ENCODE results near the gene GRK7.

Gene GRK7, protein sequence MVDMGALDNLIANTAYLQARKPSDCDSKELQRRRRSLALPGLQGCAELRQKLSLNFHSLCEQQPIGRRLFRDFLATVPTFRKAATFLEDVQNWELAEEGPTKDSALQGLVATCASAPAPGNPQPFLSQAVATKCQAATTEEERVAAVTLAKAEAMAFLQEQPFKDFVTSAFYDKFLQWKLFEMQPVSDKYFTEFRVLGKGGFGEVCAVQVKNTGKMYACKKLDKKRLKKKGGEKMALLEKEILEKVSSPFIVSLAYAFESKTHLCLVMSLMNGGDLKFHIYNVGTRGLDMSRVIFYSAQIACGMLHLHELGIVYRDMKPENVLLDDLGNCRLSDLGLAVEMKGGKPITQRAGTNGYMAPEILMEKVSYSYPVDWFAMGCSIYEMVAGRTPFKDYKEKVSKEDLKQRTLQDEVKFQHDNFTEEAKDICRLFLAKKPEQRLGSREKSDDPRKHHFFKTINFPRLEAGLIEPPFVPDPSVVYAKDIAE (N-terminal part only)

DNA sequence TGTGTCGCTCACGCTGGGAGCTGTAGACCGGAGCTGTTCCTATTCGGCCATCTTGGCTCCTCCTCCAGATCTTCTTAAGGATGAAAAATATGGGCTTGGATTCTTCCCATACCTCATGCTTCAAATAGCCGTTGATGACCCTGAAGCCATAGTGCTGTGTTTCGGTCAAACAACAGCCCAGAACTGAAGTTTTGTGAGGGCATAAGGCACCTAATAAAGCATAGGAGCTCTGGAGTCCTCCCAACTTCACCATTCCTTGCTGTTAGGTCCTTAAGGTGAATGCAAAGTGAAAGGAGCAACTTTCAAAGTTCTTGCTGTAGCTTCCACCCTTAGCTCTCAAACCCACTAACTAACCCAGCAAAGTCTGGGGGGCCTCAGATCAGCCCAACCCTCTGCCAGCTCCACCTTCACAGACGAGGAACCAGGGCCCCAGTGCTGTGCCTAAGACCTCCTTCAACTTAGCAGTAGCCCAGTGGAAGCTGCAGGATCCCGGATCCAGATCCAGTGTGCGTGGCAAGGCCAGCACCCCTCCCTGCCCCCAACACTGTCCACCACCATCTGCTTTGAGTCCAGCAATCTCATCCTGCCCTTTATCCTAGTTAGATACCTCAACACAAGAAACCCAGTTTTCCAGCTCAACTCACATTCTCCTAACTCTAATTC, at the start of gene GRK7:
TSS of gene GRK7 (plus strand) at position 321 of the 663 bp plus-strand sequence. CDS start 14,877 bp downstream, outside the sequence.
- Histone ChIP-seq H3K9ac (ENCODE audit: low read length) (no peak within 1 kb of the TSS), H3K36me3 (replicated peaks; ENCODE audit: low read depth, low read length) (no peaks in the 10 kb centered on the region), H4K20me1 (ENCODE audit: insufficient read depth, low read length) (no peaks in the 10 kb centered on the region), H3K4me3 (ENCODE audit: low read length) (no peak within 1 kb of the TSS), H3K27me3 (ENCODE audit: low read depth, low read length) (no peaks in the 10 kb centered on the region), H2AFZ (ENCODE audit: low read depth, low read length) (no peak within 1 kb of the TSS), H3K79me2 (ENCODE audit: low read length) (no peaks in the 10 kb centered on the region), H3K4me1 (ENCODE audit: low read length) (no peaks in the 10 kb centered on the region), H3K4me2 (ENCODE audit: low read length) (no peak within 1 kb of the TSS), H3K9me3 (ENCODE audit: insufficient read depth, low read length) (no peaks in the 10 kb centered on the region), H3K27ac (ENCODE audit: low read length) (no peak within 1 kb of the TSS)
- TF ChIP-seq EZH2phosphoT487 (IDR thresholded peaks at IDR 0.05; ENCODE audit: low read depth) = no peak
- TF ChIP-seq, protein P1, sequence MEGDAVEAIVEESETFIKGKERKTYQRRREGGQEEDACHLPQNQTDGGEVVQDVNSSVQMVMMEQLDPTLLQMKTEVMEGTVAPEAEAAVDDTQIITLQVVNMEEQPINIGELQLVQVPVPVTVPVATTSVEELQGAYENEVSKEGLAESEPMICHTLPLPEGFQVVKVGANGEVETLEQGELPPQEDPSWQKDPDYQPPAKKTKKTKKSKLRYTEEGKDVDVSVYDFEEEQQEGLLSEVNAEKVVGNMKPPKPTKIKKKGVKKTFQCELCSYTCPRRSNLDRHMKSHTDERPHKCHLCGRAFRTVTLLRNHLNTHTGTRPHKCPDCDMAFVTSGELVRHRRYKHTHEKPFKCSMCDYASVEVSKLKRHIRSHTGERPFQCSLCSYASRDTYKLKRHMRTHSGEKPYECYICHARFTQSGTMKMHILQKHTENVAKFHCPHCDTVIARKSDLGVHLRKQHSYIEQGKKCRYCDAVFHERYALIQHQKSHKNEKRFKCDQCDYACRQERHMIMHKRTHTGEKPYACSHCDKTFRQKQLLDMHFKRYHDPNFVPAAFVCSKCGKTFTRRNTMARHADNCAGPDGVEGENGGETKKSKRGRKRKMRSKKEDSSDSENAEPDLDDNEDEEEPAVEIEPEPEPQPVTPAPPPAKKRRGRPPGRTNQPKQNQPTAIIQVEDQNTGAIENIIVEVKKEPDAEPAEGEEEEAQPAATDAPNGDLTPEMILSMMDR (IDR thresholded peaks at IDR 0.05; ENCODE audit: low read depth, low read length) = no peak

DNA sequence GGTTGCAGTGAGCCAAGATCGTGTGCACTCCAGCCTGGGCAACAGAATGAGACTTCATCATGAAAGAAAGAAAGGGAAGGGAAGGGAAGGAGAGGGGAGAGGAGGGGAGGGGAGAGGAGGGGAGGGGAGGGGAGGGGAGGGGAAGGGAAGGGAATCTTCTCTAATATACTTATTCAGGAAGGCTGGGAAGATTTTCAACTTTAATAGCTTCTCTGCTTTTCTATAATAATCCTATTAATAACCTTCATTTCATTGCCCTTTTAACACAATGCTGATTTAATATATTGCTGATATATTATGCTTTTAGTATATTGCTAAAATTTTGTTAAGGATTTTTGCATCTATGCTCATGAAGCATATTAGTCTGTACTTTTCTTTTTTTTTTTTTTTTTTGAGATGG, 48.5 kb upstream of the GRK7 start:
- Histone ChIP-seq H3K9me3 (ENCODE audit: insufficient read depth, low read length) (peaks cover 3% of the 10 kb centered on the region; the same call in 1 of the 2 replicates), H3K4me1 (ENCODE audit: low read length) (no peaks in the 10 kb centered on the region), H4K20me1 (ENCODE audit: insufficient read depth, low read length) (no peaks in the 10 kb centered on the region), H3K4me3 (ENCODE audit: low read length) (no peak overlapping the region), H3K27ac (ENCODE audit: low read length) (no peak overlapping the region), H3K4me2 (ENCODE audit: low read length) (no peak overlapping the region), H3K27me3 (ENCODE audit: low read depth, low read length) (no peaks in the 10 kb centered on the region), H3K79me2 (ENCODE audit: low read length) (no peaks in the 10 kb centered on the region), H3K9ac (ENCODE audit: low read length) (no peak overlapping the region), H2AFZ (ENCODE audit: low read depth, low read length) (no peak overlapping the region), H3K36me3 (replicated peaks; ENCODE audit: low read depth, low read length) (no peaks in the 10 kb centered on the region)
- TF ChIP-seq, protein P1 (IDR thresholded peaks at IDR 0.05; ENCODE audit: low read depth, low read length) = no peak
- no peak for TF ChIP-seq EZH2phosphoT487 (IDR thresholded peaks at IDR 0.05; ENCODE audit: low read depth)

DNA sequence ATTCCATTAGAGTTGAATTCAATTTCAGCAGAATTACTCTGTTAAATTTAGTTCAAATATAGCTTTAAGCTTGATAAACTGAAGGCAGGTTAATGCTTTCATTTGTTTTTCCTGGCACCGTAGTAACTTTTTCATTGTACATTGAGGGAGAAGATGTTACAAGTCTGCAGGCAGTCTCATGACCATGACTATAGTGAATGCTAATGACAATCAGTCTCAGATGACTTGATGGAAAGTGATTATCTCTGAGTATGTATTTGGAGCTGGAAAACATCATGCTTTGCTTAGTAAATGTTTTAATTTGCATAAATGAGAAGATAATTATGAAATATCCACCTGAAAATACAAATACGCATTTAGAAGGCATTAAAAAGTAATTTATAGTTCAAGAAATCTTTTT, 41.1 kb upstream of the GRK7 start:
- H3K27ac ChIP-seq (ENCODE audit: low read length) = no peak overlapping the region
- H3K9me3 ChIP-seq (ENCODE audit: insufficient read depth, low read length) = no peaks in the 10 kb centered on the region
- H3K4me3 ChIP-seq (ENCODE audit: low read length) = no peak overlapping the region
- no peaks in the 10 kb centered on the region for H3K36me3 ChIP-seq (replicated peaks; ENCODE audit: low read depth, low read length)
- H2AFZ ChIP-seq (ENCODE audit: low read depth, low read length) = no peak overlapping the region
- TF ChIP-seq EZH2phosphoT487 (IDR thresholded peaks at IDR 0.05; ENCODE audit: low read depth) = no peak
- TF ChIP-seq, protein P1 (IDR thresholded peaks at IDR 0.05; ENCODE audit: low read depth, low read length) = no peak
- H3K4me1 ChIP-seq (ENCODE audit: low read length) = no peaks in the 10 kb centered on the region
- H3K27me3 ChIP-seq (ENCODE audit: low read depth, low read length) = no peaks in the 10 kb centered on the region
- no peaks in the 10 kb centered on the region for H4K20me1 ChIP-seq (ENCODE audit: insufficient read depth, low read length)
- no peak overlapping the region for H3K9ac ChIP-seq (ENCODE audit: low read length)
- no peaks in the 10 kb centered on the region for H3K79me2 ChIP-seq (ENCODE audit: low read length)
- H3K4me2 ChIP-seq (ENCODE audit: low read length) = no peak overlapping the region

DNA sequence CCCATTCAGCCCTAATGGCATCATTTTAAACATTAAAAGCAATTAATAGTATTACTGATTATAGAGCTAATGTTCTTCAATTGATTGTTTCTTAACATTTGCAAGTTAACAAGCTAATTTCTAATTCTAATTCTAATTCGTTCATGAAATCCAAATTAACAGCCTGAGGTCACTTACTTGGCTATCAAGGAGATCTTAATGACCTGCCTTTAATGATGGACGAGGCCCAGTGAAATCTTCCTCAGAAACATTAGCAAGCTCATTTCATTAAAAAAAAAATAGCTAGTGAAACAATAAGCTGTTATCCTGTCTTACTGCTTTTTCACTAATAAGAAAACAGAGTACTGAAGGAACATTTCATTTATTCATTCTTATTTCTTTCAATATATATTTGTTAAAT, 40.6 kb upstream of the GRK7 start:
- Histone ChIP-seq H3K79me2 (ENCODE audit: low read length) (no peaks in the 10 kb centered on the region), H3K4me1 (ENCODE audit: low read length) (no peaks in the 10 kb centered on the region), H4K20me1 (ENCODE audit: insufficient read depth, low read length) (no peaks in the 10 kb centered on the region), H2AFZ (ENCODE audit: low read depth, low read length) (no peak overlapping the region), H3K27me3 (ENCODE audit: low read depth, low read length) (no peaks in the 10 kb centered on the region), H3K9ac (ENCODE audit: low read length) (no peak overlapping the region), H3K4me2 (ENCODE audit: low read length) (no peak overlapping the region), H3K27ac (ENCODE audit: low read length) (no peak overlapping the region), H3K9me3 (ENCODE audit: insufficient read depth, low read length) (no peaks in the 10 kb centered on the region), H3K4me3 (ENCODE audit: low read length) (no peak overlapping the region), H3K36me3 (replicated peaks; ENCODE audit: low read depth, low read length) (no peaks in the 10 kb centered on the region)
- TF ChIP-seq, protein P1 (IDR thresholded peaks at IDR 0.05; ENCODE audit: low read depth, low read length) = no peak
- no peak for TF ChIP-seq EZH2phosphoT487 (IDR thresholded peaks at IDR 0.05; ENCODE audit: low read depth)
